MM.1S (cell line): Measurements from ENCODE around the gene ZNF618.

ENCODE experiments used
- EZH2 ChIP-seq: fragments of 300-600 bp; sonication (generic); optimal IDR thresholded peaks from 2 replicates; pipeline ENCODE3; 2017; ENCODE audit warnings: low read depth, mild to moderate bottlenecking, antibody characterized with exemption, low read length, mixed read lengths
- TF ChIP-seq, protein P1 (sequence below): fragments of 300-600 bp; sonication (generic); IDR thresholded peaks from 2 replicates; pipeline ENCODE4 v1.5.1; 2016; ENCODE audit warnings: antibody characterized with exemption, low read length, mixed read lengths

- TF ChIP-seq, protein P1, sequence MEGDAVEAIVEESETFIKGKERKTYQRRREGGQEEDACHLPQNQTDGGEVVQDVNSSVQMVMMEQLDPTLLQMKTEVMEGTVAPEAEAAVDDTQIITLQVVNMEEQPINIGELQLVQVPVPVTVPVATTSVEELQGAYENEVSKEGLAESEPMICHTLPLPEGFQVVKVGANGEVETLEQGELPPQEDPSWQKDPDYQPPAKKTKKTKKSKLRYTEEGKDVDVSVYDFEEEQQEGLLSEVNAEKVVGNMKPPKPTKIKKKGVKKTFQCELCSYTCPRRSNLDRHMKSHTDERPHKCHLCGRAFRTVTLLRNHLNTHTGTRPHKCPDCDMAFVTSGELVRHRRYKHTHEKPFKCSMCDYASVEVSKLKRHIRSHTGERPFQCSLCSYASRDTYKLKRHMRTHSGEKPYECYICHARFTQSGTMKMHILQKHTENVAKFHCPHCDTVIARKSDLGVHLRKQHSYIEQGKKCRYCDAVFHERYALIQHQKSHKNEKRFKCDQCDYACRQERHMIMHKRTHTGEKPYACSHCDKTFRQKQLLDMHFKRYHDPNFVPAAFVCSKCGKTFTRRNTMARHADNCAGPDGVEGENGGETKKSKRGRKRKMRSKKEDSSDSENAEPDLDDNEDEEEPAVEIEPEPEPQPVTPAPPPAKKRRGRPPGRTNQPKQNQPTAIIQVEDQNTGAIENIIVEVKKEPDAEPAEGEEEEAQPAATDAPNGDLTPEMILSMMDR: no peak
- TF ChIP-seq EZH2: no peak
Measured at GRCh38 chr9:113963696-113964494, 87.8 kb downstream of the ZNF618 start.
